NB4 (cell line): ENCODE results near the gene CA12.

Experiments
- DNase-seq: peaks from one replicate; pipeline ENCODE4 v3.0.0; 2010; ENCODE audit warnings: low read depth
- H3K4me3 ChIP-seq: one replicate; pipeline ENCODE4 v1.5.1; 2011; ENCODE audit warnings: mild to moderate bottlenecking, low read depth, low read length, moderate library complexity
- CTCF ChIP-seq: IDR thresholded peaks from one replicate; pipeline ENCODE4 v1.5.1; 2012; ENCODE audit warnings: low read depth, low read length
- MYC ChIP-seq: IDR thresholded peaks from 2 replicates; pipeline ENCODE4 v1.6.1; 2011; ENCODE audit warnings: low read depth, low read length
- POLR2A ChIP-seq: IDR thresholded peaks from 2 replicates; pipeline ENCODE4 v1.6.1; 2011; ENCODE audit warnings: mild to moderate bottlenecking; ENCODE audit not compliant: insufficient read length; ENCODE audit errors: extremely low read depth
- TF ChIP-seq, protein P1 (sequence below): IDR thresholded peaks from 2 replicates; pipeline ENCODE4 v1.6.1; 2011; ENCODE audit warnings: low read depth, low read length

The CA12 gene

DNA sequence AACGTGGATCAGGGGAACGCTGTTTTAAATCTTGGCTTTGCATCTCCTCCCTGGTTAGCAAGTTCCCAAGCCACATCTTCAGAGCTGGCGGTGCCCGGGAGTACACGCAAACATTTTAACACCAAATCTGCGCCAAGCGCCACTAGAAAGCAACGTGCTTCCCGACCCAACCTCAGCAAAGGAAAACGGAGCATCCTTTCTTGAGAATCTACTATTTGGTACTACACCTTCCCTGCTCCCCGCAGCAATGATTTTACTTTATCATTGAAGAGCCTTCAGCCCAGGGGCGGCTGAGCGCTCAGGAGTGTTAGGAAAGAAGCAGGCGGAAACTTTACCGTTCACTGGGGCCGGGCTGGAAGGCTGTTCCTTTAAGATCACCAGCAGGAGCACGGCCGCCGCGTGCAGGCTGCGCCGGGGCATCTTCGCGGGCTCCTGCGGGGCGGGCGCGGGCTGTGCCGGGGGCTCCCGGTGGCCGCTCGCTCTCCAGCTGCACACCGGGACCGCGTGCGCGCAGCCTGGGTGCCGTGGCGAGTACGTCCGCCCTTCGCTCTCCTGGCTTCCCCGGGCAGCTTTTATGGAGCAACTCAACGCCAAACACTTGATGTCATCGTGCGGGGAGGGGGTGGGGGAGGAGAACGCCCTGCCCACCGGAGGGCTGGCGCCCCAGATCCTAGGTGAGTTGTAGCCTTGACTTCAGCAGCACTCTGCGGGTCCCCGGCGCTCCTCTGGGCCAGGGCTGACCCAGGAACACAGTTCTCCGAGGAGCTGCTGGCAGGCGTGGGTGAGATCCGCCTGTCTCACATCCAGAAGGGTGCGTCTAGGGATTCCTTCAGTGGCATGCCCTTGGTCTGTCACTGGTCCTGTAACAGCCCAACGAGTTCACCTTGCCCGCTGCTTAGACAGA lies at the start of gene CA12:
Gene CA12 (minus strand): TSS at position 546 of the 904 bp plus-strand sequence. CDS start 126 bp downstream, at position 420.
- H3K4me3 ChIP-seq, result no peak within 1 kb of the TSS
- DNase-seq, result peak; percentile 42
- TF ChIP-seq MYC, result no peak
- no peak for TF ChIP-seq POLR2A
- no peak for TF ChIP-seq CTCF
- TF ChIP-seq, protein P1, sequence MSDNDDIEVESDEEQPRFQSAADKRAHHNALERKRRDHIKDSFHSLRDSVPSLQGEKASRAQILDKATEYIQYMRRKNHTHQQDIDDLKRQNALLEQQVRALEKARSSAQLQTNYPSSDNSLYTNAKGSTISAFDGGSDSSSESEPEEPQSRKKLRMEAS, result no peak

- TF ChIP-seq POLR2A, result no peak
- TF ChIP-seq, protein P1, result no peak
- no peak for TF ChIP-seq MYC
- no peak for TF ChIP-seq CTCF
Measured at GRCh38 chr15:63430766-63431451, 49.3 kb upstream of the CA12 start.

GRCh38 chr15:63426552-63426951 lies 44.9 kb upstream of the CA12 start:
- DNase-seq, result no peak
- no peak overlapping the region for H3K4me3 ChIP-seq
- TF ChIP-seq, protein P1, result no peak
- TF ChIP-seq MYC (no peak), CTCF (no peak), POLR2A (no peak)

More at GRCh38 chr15:63430766-63431451, 49.3 kb upstream of the CA12 start:
- no peak overlapping the region for H3K4me3 ChIP-seq
- DNase-seq, result no peak

- no peak for DNase-seq
- TF ChIP-seq, protein P1, result no peak
- TF ChIP-seq POLR2A (no peak), CTCF (no peak), MYC (no peak)
- no peak overlapping the region for H3K4me3 ChIP-seq
Measured at GRCh38 chr15:63425426-63425985, 43.9 kb upstream of the CA12 start.

DNA sequence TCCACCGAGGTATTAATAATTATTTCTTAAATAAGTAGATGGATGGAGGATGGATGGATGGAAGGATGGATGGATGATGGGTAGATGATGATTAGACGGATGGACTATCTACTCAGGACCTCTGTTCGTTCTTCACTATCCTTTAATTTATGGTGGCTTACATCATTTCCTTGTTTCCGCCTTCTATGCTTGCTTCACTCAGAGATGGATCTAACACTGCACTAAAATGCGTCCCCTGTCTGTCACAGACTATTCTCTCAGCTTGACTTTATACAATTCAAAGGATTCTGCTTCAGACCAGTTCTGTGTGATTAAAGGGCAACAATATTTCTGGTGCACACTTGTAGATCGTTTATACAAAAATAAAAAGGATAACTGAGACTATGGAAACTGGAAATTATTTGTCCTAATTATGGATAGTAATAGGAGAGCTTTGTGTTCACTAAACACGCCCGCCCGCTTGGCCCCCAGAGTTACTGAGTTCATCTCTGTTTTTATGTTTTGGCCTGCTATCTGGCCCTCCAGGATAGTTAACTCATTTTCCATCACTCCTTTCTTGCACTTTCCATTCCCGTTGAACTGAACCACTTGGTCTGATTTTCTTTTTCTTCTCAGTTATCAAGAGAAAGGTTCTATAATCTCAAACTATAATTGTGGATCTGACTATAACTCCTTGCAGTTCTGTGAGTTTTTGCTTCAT lies 41.4 kb upstream of the CA12 start:
- DNase-seq, result no peak
- no peak overlapping the region for H3K4me3 ChIP-seq

More for the DNA sequence above, 41.4 kb upstream of the CA12 start:
- no peak for TF ChIP-seq MYC
- TF ChIP-seq, protein P1, result no peak
- no peak for TF ChIP-seq POLR2A
- TF ChIP-seq CTCF, result no peak
